Daoy (cell line): ENCODE results near the gene MBOAT2. TPM values are rescaled to one million over a fixed set of nuclear protein-coding genes. Genes with fewer than 3 reads are reported as not detected.
"Not testable (repeated sequence)": the region's sequence is repeated elsewhere in the genome, so short reads cannot be mapped to it uniquely, and the experiment has no call there.

Experiments used
- DNase-seq: peaks from one replicate; pipeline ENCODE4 v3.0.0-alpha.2; 2015; ENCODE audit warnings: low read depth
- total RNA-seq: library from RNA; depleted of rRNA; stranded (reverse); fragments of >200 nt; shearing (Covaris generic); gene quantifications from 2 replicates; pipeline ENCODE4 v1.2.3, GENCODE V29; 2014; rRNA removed

Gene MBOAT2
- 21.0 and 37.4 TPM in 2 replicates for total RNA-seq

GRCh38 chr2:9003616-9004337, at the start of gene MBOAT2:
TSS of gene MBOAT2 (minus strand) at chr2:9003684. CDS start at chr2:9003614, 70 bp downstream.
- DNase-seq, result peak; percentile 96

- DNase-seq, result no peak
Observed at GRCh38 chr2:9052821-9053533, 49.5 kb upstream of the MBOAT2 start.

- not testable (repeated sequence) for DNase-seq
Observed at GRCh38 chr2:9051451-9051850, 48.0 kb upstream of the MBOAT2 start.

GRCh38 chr2:9050122-9050809, 46.8 kb upstream of the MBOAT2 start:
- DNase-seq, result no peak

- DNase-seq, result no peak
Observed at GRCh38 chr2:9045595-9045994, 42.1 kb upstream of the MBOAT2 start.

- not testable (repeated sequence) for DNase-seq
Observed at GRCh38 chr2:9043491-9043890, 40.0 kb upstream of the MBOAT2 start.

- no peak for DNase-seq
Observed at GRCh38 chr2:9037166-9037565, 33.7 kb upstream of the MBOAT2 start.

GRCh38 chr2:9033385-9034168, 30.1 kb upstream of the MBOAT2 start:
- DNase-seq, result no peak

- DNase-seq, result no peak
Observed at GRCh38 chr2:9032536-9033255, 29.2 kb upstream of the MBOAT2 start.

GRCh38 chr2:9032121-9032520, 28.6 kb upstream of the MBOAT2 start:
- no peak for DNase-seq

GRCh38 chr2:9031246-9031645, 27.8 kb upstream of the MBOAT2 start:
- DNase-seq, result no peak

- no peak for DNase-seq
Observed at GRCh38 chr2:9030841-9031240, 27.4 kb upstream of the MBOAT2 start.

GRCh38 chr2:9030190-9030589, 26.7 kb upstream of the MBOAT2 start:
- DNase-seq, result no peak

- no peak for DNase-seq
Observed at GRCh38 chr2:9029721-9030120, 26.2 kb upstream of the MBOAT2 start.

GRCh38 chr2:9027884-9028283, 24.4 kb upstream of the MBOAT2 start:
- DNase-seq, result no peak

GRCh38 chr2:9025746-9026145, 22.3 kb upstream of the MBOAT2 start:
- DNase-seq, result no peak

GRCh38 chr2:9024575-9024974, 21.1 kb upstream of the MBOAT2 start:
- no peak for DNase-seq

GRCh38 chr2:9021563-9022211, 18.2 kb upstream of the MBOAT2 start:
- DNase-seq, result peak; percentile 44

GRCh38 chr2:9020267-9020666, 16.8 kb upstream of the MBOAT2 start:
- DNase-seq, result no peak

GRCh38 chr2:9018534-9018933, 15.1 kb upstream of the MBOAT2 start:
- peak; percentile 33 for DNase-seq

GRCh38 chr2:9018109-9018508, 14.6 kb upstream of the MBOAT2 start:
- DNase-seq, result no peak
